Mesenteric fat pad (tissue), 1 donor: ENCODE data around the gene MATK. TPM values are rescaled to one million over a fixed set of nuclear protein-coding genes. Genes with fewer than 3 reads are reported as not detected.
"Not testable (repeated sequence)": the region's sequence is repeated elsewhere in the genome, so short reads cannot be mapped to it uniquely, and the experiment has no call there.

Experiments
- DNase-seq: peaks from one replicate; pipeline ENCODE4 v3.0.0-alpha.2; 2020; ENCODE audit warnings: low spot score
- total RNA-seq: library from RNA; stranded (reverse); fragmentation: NEBNext Ultra II Directional; extraction: Animal tissue kit (Norgen Biotek cat#: 25700); gene quantifications from one replicate; pipeline ENCODE4 v1.2.1, GENCODE V29; 2021
- donor health status: DM: yes; HTN: yes; CAD: no.

MATK gene
- total RNA-seq, 1 donor from 2014 or later, result 3.3 TPM

GRCh38 chr19:3816566-3817218, 30.5 kb upstream of the MATK start:
- no peak for DNase-seq

GRCh38 chr19:3816148-3816547, 30.0 kb upstream of the MATK start:
- DNase-seq, result not testable (repeated sequence)

- no peak for DNase-seq
Observed at GRCh38 chr19:3814648-3815047, 28.5 kb upstream of the MATK start.

GRCh38 chr19:3813473-3814392, 27.6 kb upstream of the MATK start:
- no peak for DNase-seq

GRCh38 chr19:3810708-3811355, 24.7 kb upstream of the MATK start:
- no peak for DNase-seq

- DNase-seq, result no peak
Observed at GRCh38 chr19:3809881-3810707, 23.9 kb upstream of the MATK start.

- DNase-seq, result no peak
Observed at GRCh38 chr19:3808420-3809143, 22.4 kb upstream of the MATK start.

GRCh38 chr19:3807574-3808354, 21.6 kb upstream of the MATK start:
- no peak for DNase-seq

GRCh38 chr19:3807131-3807480, 20.9 kb upstream of the MATK start:
- no peak for DNase-seq

GRCh38 chr19:3805859-3806258, 19.7 kb upstream of the MATK start:
- no peak for DNase-seq

GRCh38 chr19:3804429-3804828, 18.2 kb upstream of the MATK start:
- DNase-seq, result no peak

- DNase-seq, result no peak
Observed at GRCh38 chr19:3803986-3804385, 17.8 kb upstream of the MATK start.

- DNase-seq, result no peak
Observed at GRCh38 chr19:3803114-3803888, 17.1 kb upstream of the MATK start.

GRCh38 chr19:3801412-3802096, 15.4 kb upstream of the MATK start:
- DNase-seq, result no peak

- DNase-seq, result no peak
Observed at GRCh38 chr19:3800996-3801395, 14.8 kb upstream of the MATK start.

GRCh38 chr19:3798137-3798536, 12.0 kb upstream of the MATK start:
- no peak for DNase-seq

- no peak for DNase-seq
Observed at GRCh38 chr19:3796358-3796757, 10.2 kb upstream of the MATK start.

GRCh38 chr19:3793799-3794198, 7.6 kb upstream of the MATK start:
- DNase-seq, result no peak
